Effector CD8-positive, alpha-beta T cell (primary cell): ENCODE measurements around the gene HECTD2.
"Not testable (repeated sequence)": the region's sequence is repeated elsewhere in the genome, so short reads cannot be mapped to it uniquely, and the experiment has no call there.

ENCODE experiments used
- DNase-seq: peaks from one replicate; lab custom pipeline; 2025; lab: John Stamatoyannopoulos, UW

Gene HECTD2

GRCh38 chr10:91412354-91413087 is 2.4 kb downstream of the HECTD2 start:
- no peak for DNase-seq

DNA sequence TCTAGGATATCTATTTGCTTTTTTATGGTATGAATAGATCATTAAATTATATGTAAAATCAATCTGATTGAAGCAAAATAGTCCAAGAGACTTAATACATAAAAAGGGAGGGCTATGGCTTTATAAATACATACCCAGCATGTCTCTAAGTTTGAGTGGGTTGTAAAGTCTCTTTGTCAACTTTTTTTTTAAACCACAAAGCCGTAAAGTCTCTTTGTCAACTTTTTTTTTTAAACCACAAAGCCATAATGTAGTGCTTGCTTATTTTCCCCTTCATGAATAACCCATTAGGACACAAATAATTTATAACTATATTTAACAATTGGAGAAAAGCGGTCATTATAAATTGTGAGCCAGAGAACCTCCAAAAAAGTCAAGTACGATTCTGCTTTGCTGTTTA is 5.7 kb downstream of the HECTD2 start:
- DNase-seq = no peak

GRCh38 chr10:91416339-91416855 is 6.3 kb downstream of the HECTD2 start:
- DNase-seq = no peak

DNA sequence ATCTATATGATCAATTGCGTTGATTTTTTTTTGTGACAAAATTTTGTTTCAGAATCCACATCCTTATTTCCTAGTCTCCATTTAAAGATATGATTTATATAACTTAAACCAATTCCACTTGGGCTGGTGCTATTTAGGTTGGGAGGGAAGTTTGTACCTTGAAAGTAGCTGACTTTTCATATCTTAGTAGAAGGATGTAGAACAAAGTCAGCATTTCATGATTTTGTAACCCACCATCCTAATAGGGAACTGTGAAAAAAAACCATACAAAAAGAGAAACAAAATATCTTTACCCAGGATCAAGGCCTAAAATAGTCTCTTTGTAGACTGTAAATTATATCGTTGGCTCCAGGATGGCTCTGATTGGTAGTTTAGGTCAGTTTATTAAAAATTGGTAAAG is 8.3 kb downstream of the HECTD2 start:
- DNase-seq = no peak

DNA sequence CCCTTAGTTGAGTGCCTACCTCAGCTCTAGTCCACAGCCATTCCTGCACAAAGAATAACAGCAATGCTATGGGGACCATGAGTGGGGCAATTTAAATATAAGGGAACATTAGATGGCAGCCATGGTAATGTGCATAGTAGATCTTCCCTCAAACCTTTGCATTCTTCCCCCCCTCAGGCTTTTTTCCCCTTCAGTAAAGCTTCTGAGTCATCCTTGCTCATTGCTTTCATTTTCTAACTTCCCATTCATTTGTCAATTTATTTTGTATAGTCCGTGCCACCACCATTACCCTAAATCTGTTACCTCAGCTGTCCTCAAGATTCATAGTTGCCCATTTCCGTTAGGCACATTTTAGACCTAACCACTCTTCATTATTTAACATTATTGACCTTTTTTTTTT is 10.7 kb downstream of the HECTD2 start:
- DNase-seq = no peak

- no peak for DNase-seq
Measured at GRCh38 chr10:91422915-91423314, 12.8 kb downstream of the HECTD2 start.

DNA sequence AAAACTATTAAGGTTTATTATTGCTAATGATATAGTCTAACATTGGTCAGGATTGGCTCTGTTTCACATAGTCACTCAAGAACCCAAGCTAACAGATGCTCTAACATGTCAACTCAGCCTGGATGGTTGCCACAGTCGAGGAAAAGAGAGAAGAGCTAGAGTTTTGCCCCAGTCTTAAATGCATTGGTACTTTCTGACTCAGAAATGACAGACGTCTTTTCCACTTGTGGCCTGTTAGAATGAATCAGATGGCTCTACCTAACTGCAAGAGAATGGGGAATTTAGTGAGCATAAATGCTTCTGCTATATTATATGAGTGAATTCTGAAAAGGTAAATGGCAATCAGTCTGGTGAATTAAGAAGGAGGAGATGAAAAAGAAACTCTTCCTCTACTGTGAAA is 13.9 kb downstream of the HECTD2 start:
- no peak for DNase-seq

DNA sequence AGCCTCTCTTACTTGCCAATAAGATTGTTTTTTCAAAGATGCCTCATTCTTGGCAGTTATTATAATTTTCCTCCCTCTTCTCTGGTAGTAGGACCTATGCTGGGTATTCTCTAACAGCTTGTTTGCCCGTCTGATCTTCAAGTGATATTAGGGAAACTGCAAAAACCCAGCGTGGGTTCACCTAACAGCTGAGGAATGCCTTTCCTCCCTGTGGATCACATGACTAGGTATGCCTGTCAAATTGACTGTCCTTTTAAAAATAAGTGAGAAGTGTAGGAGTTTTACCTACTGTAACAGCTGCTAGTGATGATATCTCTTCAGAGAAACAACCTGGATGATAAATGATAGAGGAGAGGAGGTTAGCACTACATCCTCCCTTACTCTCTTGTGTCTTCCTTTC is 22.0 kb downstream of the HECTD2 start:
- no peak for DNase-seq

GRCh38 chr10:91433620-91434019 is 23.5 kb downstream of the HECTD2 start:
- DNase-seq = no peak

DNA sequence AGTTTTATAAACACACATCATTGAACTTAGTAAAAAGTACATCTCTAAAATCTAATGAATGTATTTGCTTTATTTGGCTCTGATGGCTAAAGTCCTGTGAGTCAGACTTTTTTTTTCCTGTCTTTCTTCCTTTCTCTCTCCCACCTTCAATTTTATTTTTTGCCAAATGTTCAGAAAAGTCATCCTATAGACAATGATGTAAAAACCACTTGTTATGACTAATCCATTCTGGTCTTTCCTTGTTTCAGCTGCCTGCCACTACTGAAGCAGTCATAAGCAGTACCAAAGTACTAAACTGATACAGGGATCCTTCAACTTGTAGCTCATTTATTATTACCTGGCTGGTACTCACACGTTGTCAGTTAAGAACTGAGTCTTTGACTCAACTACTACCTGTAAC is 23.9 kb downstream of the HECTD2 start:
- DNase-seq = no peak

DNA sequence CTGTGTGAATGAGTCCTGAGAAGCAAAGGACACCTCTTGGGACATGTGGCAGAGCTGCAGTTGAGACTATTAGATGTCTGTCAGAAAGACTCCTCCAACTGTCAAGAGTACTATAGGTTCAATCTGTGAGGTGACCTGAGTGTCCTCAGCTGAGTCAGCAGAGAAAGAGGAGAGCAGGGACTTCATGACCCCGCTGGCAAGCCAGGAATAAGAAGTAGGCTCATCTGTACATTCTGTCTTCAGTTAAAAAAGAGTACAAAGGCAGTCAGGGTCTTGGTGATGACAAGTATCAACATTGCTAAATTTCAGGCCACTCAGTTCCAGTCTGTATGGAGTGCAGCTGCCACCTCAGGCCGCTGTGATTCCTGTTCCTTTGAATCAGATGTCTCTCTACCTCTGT is 25.1 kb downstream of the HECTD2 start:
- DNase-seq = no peak

- not testable (repeated sequence) for DNase-seq
Measured at GRCh38 chr10:91438228-91438627, 28.1 kb downstream of the HECTD2 start.

- no peak for DNase-seq
Measured at GRCh38 chr10:91444211-91445182, 34.4 kb downstream of the HECTD2 start.

- DNase-seq = no peak
Measured at GRCh38 chr10:91452063-91452462, 41.9 kb downstream of the HECTD2 start.

GRCh38 chr10:91453535-91453934 is 43.4 kb downstream of the HECTD2 start:
- DNase-seq = no peak

- not testable (repeated sequence) for DNase-seq
Measured at GRCh38 chr10:91455135-91455534, 45.0 kb downstream of the HECTD2 start.

GRCh38 chr10:91460681-91461080 is 50.5 kb downstream of the HECTD2 start:
- no peak for DNase-seq

- DNase-seq = no peak
Measured at GRCh38 chr10:91462423-91462822, 52.3 kb downstream of the HECTD2 start.

- DNase-seq = no peak
Measured at GRCh38 chr10:91464500-91464899, 54.4 kb downstream of the HECTD2 start.

GRCh38 chr10:91465261-91465660 is 55.1 kb downstream of the HECTD2 start:
- no peak for DNase-seq

DNA sequence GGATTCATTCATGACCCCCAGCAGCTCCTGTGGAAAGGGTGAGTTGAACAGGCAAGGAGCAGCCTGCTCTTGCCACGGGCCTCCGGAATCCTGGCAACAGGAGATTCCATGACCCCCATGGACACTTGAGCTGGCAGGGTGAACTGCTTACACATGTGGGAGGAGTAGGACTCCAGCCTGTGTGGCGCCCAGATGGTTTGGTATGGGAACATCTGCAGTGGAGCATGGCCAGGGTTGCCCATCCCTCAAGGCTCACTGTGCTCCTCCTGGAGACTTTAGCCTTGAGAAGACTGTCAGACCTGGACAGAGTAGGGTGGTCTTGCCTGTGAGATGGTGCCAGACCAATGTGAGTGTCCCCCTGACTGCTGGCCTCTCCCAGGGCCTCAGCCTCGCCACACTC is 57.0 kb downstream of the HECTD2 start:
- DNase-seq = no peak

DNA sequence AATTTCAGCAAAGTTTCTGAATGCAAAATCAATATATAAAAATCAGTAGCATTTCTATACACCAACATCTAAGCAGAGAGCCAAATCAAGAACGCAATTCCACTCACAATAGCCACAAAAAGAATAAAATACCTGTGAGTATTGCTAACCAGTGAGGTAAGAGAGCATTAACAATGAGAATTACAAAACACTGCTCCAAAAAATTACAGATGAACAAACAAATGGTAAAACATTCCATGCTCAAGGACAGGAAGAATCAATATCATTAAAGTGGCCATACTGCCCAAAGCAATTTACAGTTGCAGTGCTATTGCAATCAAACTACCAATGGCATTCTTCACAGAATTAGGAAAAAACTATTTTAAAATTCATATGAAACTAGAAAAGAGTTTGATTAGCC is 61.5 kb downstream of the HECTD2 start:
- DNase-seq = no peak

- DNase-seq = no peak
Measured at GRCh38 chr10:91472911-91473310, 62.8 kb downstream of the HECTD2 start.
